Stomach (tissue), 9 donors: ENCODE results near the gene ADAM12. TPM values are rescaled to one million over a fixed set of nuclear protein-coding genes. Genes with fewer than 3 reads are reported as not detected.

ENCODE experiments used
- DNase-seq, 2 donors: peaks; one replicate each; pipeline versions ENCODE4 v3.0.0 to v3.0.0-alpha.2; 2013 to 2019
- H3K27ac ChIP-seq, 5 donors: fragments of 200-600 bp in 4 of 5; sonication (generic) in 4 of 5; one replicate each; pipeline ENCODE4 v1.5.1; 2013 to 2019; ENCODE audit warnings: mild to moderate bottlenecking in 1 of 5, moderate library complexity in 1 of 5
- H3K27me3 ChIP-seq, 3 donors: fragments of 200-600 bp; sonication (generic); one replicate each; pipeline ENCODE4 v1.5.1; 2017 to 2019; ENCODE audit warnings: mixed run types in 1 of 3
- H3K36me3 ChIP-seq, 4 donors: fragments of 200-600 bp; sonication (generic); 1 replicate in 3 of 4; 2 replicates in 1 of 4; pipeline ENCODE4 v1.5.1; 2016 to 2019
- H3K4me1 ChIP-seq, 4 donors: fragments of 200-600 bp; sonication (generic); one replicate each; pipeline ENCODE4 v1.5.1; 2016 to 2019
- H3K4me3 ChIP-seq, 4 donors: fragments of 200-600 bp; sonication (generic) in 3 of 4; one replicate each; pipeline ENCODE4 v1.5.1; 2016 to 2019; ENCODE audit warnings: mild to moderate bottlenecking in 1 of 4
- H3K9me3 ChIP-seq, 4 donors: fragments of 200-600 bp; sonication (generic); one replicate each; pipeline ENCODE4 v1.5.1; 2016 to 2019
- CTCF ChIP-seq, 7 experiments: fragments of 450-650 bp in 4 of 7; fragments of 200-600 bp in 3 of 7; sonication (generic) in 3 of 7; IDR thresholded peaks; one replicate each; pipeline ENCODE4 v1.5.1; 2016 to 2019; ENCODE audit warnings: antibody characterized with exemption in 7 of 7, control low read depth in 2 of 7, mild to moderate bottlenecking in 1 of 7
- EP300 ChIP-seq: sonication (generic); formaldehyde crosslinking; IDR thresholded peaks from one replicate; pipeline ENCODE4 v1.6.1; 2017; ENCODE audit warnings: antibody characterized with exemption
- POLR2A ChIP-seq, 4 donors: fragments of 450-650 bp; IDR thresholded peaks; one replicate each; pipeline ENCODE4 v1.6.1; 2016; ENCODE audit warnings: antibody characterized with exemption in 4 of 4, control low read depth in 2 of 4, mild to moderate bottlenecking in 1 of 4, moderate library complexity in 1 of 4
- POLR2AphosphoS5 ChIP-seq, 3 donors: sonication (generic); formaldehyde crosslinking; IDR thresholded peaks; one replicate each; pipeline ENCODE4 v1.6.1; 2016; ENCODE audit warnings: antibody characterized with exemption in 3 of 3
- WGBS, 5 donors: extraction: QIAGEN DNeasy Blood & Tissue Kit in 3 of 5; methylation state at CpG; one replicate each; pipeline versions ENCODE4 v1.1.5 to v1.1.7; 2013 to 2018; 5-methylcytosine and 5-hydroxymethylcytosine counted together
- intact Hi-C: fragments of 100-400 bp; cut with DNase I; formaldehyde crosslinking; loops from one replicate; pipeline ENCODE4 v1.15.1; 2023; ENCODE audit warnings: low total_unique reads
- polyA plus RNA-seq, 3 donors: library from polyadenylated mRNA; stranded (reverse); fragments of 200-250 nt; gene quantifications; one replicate each; pipeline ENCODE4 v1.2.3, GENCODE V29; 2013
- total RNA-seq, 5 donors: library from RNA; depleted of rRNA; stranded (reverse); fragments of >200 nt; gene quantifications; one replicate each; pipeline versions ENCODE4 v1.1.0 to v1.2.3, GENCODE V29; 2014 to 2016
- donor health status: healthy with polysubstance abuse.
- donor health status: Bipolar disorder and iron deficiency.
- donor health status: healthy.

The ADAM12 gene
- total and polyA plus RNA-seq, 8 donors = 0.03 to 6.4 (median 0.50) TPM; not detected in 3

GRCh38 chr10:126342680-126343079, 45.6 kb downstream of the ADAM12 start:
- H3K27ac ChIP-seq = no peak overlapping the region
- no peak for TF ChIP-seq CTCF (IDR thresholded peaks at IDR 0.05)
- H3K9me3 ChIP-seq = no peaks in the 10 kb centered on the region
- H3K4me3 ChIP-seq = no peak overlapping the region
- 65 to 75% (median 72%) methylated on average over 5 of the region's 5 CpGs for WGBS, 5 donors
- no peaks in the 10 kb centered on the region for H3K36me3 ChIP-seq
- intact Hi-C loops = no loop called here
- H3K27me3 ChIP-seq = no peaks in the 10 kb centered on the region
- no peak for DNase-seq
- H3K4me1 ChIP-seq = no peaks in the 10 kb centered on the region

GRCh38 chr10:126341491-126341890, 46.8 kb downstream of the ADAM12 start:
- WGBS, 5 donors = 53 to 70% (median 59%) methylated on average over 2 of the region's 2 CpGs
- DNase-seq = no peak
- TF ChIP-seq POLR2AphosphoS5 (IDR thresholded peaks at IDR 0.05) (no peak), EP300 (no peak), POLR2A (IDR thresholded peaks at IDR 0.05) (no peak), CTCF (IDR thresholded peaks at IDR 0.05) (no peak)
- H3K27me3 ChIP-seq = no peaks in the 10 kb centered on the region
- no peaks in the 10 kb centered on the region for H3K36me3 ChIP-seq
- no peaks in the 10 kb centered on the region for H3K9me3 ChIP-seq
- no peak overlapping the region for H3K4me3 ChIP-seq
- no peaks in the 10 kb centered on the region for H3K4me1 ChIP-seq
- no peak overlapping the region for H3K27ac ChIP-seq
- intact Hi-C loops = no loop called here

- Histone ChIP-seq H3K9me3 (no peaks in the 10 kb centered on the region), H3K4me3 (no peak overlapping the region), H3K27me3 (no peaks in the 10 kb centered on the region), H3K27ac (no peak overlapping the region), H3K4me1 (no peaks in the 10 kb centered on the region), H3K36me3 (no peaks in the 10 kb centered on the region)
- no peak for DNase-seq
- intact Hi-C loops = no loop called here
- 67 to 100% (median 87%) methylated on average over 1 of the region's 1 CpG for WGBS, 5 donors
- no peak for TF ChIP-seq POLR2AphosphoS5 (IDR thresholded peaks at IDR 0.05)
- no peak for TF ChIP-seq EP300
- no peak for TF ChIP-seq CTCF (IDR thresholded peaks at IDR 0.05)
- TF ChIP-seq POLR2A (IDR thresholded peaks at IDR 0.05) = no peak
These were observed 50.9 kb downstream of the ADAM12 start for GRCh38 chr10:126337251-126337810.

GRCh38 chr10:126336801-126337200, 51.5 kb downstream of the ADAM12 start:
- 73 to 88% (median 85%) methylated on average over 9 of the region's 9 CpGs for WGBS, 5 donors
- intact Hi-C loops = no loop called here
- H3K4me3 ChIP-seq = no peak overlapping the region
- DNase-seq = no peak
- no peaks in the 10 kb centered on the region for H3K36me3 ChIP-seq
- TF ChIP-seq EP300 (no peak), CTCF (IDR thresholded peaks at IDR 0.05) (no peak), POLR2A (IDR thresholded peaks at IDR 0.05) (no peak), POLR2AphosphoS5 (IDR thresholded peaks at IDR 0.05) (no peak)
- no peaks in the 10 kb centered on the region for H3K4me1 ChIP-seq
- no peaks in the 10 kb centered on the region for H3K9me3 ChIP-seq
- no peaks in the 10 kb centered on the region for H3K27me3 ChIP-seq
- no peak overlapping the region for H3K27ac ChIP-seq
